ENCODE data around the gene PTMS. TPM values are rescaled to one million over a fixed set of nuclear protein-coding genes. Genes with fewer than 3 reads are reported as not detected.
A peak's percentile ranks its signal among the peaks of the same experiment; 100 is the strongest.

The PTMS gene, protein sequence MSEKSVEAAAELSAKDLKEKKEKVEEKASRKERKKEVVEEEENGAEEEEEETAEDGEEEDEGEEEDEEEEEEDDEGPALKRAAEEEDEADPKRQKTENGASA
- total RNA-seq (2013; cell fraction: nucleolus; rRNA removed): 3.9 and 4.2 TPM in 2 replicates
- total RNA-seq (2014; rRNA removed): 20.7 and 23.1 TPM in 2 replicates
- total RNA-seq (2014; rRNA removed; fragmentation: Illumina TruSeq; extraction: Trizol): 31.8 and 34.0 TPM in 2 replicates
- 127 and 131 TPM in 2 replicates for total RNA-seq (2021)
- 60.3 TPM for polyA plus RNA-seq (2011; ENCODE audit: low read depth)
- 29.0 and 51.2 TPM in 2 replicates for polyA plus RNA-seq (2011; rRNA removed)
- polyA plus RNA-seq (2011; cell fraction: cytosol; rRNA removed): 59.9 and 62.2 TPM in 2 replicates
- 38.8 and 59.5 TPM in 2 replicates for polyA plus RNA-seq (2011; cell fraction: nucleus; rRNA removed)
- 51.5 and 71.6 TPM in 2 replicates for polyA plus RNA-seq (2012)
- polyA plus RNA-seq (2014; fragmentation: Illumina TruSeq; extraction: Trizol): 41.3 and 90.6 TPM in 2 replicates
- polyA plus RNA-seq (2014; fragmentation: Nextera tagmentation; extraction: Ambion mirVana): 1 to 10 TPM; 2.1 to 4.5 TPM
- 46.5 and 47.5 TPM in 2 replicates for polyA plus RNA-seq (2014; rRNA removed)
- 10 to 100 TPM in 1 of 2 experiments, 1 to 10 TPM in 1; 4.9 to 27.8 TPM for polyA plus RNA-seq (2016; fragmentation: Nextera tagmentation; extraction: Ambion mirVana)
- 9.1 and 13.0 TPM in 2 replicates for polyA minus RNA-seq (2011; rRNA and poly(A)+ RNA removed)
- 17.9 and 25.4 TPM in 2 replicates for polyA minus RNA-seq (2011; cell fraction: cytosol; rRNA and poly(A)+ RNA removed)
- polyA minus RNA-seq (2011; cell fraction: nucleus; rRNA and poly(A)+ RNA removed): 5.7 and 7.4 TPM in 2 replicates
- percentile 69 among the genes with signal in this experiment for Bru-seq, nascent RNA
- percentile 79 among the genes with signal in this experiment for BruChase-seq, experiment 1, labeled RNA remaining after a 6-hour chase
- percentile 67 among the genes with signal in this experiment for BruChase-seq, experiment 2, labeled RNA remaining after a 2-hour chase
- long read RNA-seq, experiment 1, partial matches to known transcripts: 1 of 8 reads
- long read RNA-seq, experiment 1, other reads (novel, unspliced or antisense): 3 of 8 reads
- long read RNA-seq, experiment 2: 0 reads

DNA sequence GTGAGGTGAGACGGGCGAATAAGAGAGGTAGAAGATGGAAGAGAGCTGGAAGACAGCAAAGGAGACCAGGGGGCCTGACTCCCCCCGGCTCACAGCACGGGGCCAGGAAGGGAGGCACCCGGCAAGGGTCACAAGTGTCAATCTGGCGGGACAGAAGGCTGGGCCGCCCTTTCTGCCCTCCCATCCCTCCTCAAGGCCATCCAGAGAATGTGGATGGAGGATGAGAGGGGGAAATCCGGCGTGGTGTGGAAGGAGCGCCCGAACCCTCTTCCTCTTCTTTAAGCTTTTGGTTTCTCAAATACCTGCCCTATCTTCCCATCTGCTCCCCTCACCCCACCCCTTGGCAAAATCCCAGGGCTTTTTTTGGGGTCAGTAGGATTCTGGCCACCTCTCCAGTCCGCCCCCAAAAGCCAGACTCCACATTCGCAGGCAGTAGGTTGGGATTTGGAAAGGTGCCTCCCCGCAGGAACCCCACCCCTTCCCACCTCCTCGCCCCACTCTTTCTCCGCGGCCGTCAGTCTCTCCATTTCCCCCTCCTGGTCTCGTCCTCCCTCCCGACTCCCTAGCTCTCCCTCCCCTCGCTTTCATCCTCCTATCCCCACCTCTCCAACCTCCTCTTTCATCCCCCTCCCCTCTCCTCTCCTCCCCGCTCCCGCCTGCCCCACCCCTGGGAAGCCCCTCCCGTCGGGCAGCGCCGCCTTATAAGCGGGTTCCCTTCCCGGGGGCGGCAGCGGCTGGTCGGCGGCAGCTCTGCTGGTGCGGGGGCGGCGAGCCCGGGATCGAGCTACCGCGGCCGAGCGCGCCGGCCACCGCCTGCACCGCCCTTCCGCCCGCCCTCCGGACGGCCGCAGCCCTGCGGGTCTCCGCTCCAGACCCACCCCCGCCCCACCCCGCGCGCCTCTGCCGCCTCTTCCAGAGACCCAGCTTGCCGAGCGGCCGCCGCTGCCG lies at the start of gene PTMS:
Gene PTMS (plus strand): TSS at position 730 of the 948 bp plus-strand sequence. CDS start 343 bp downstream, outside the sequence.
- Histone ChIP-seq H3K4me3 (peak within 1 kb of the TSS; percentile 83), H3K9ac (ENCODE audit: control insufficient read depth, insufficient read depth, low read length) (peak within 1 kb of the TSS; percentile 72), H3K36me3 (ENCODE audit: control insufficient read depth in 2 of 2, insufficient read depth in 2 of 2, low read length in 1 of 2) (no peaks in the 10 kb centered on the region), H3K4me2 (ENCODE audit: control insufficient read depth, insufficient read depth) (peak within 1 kb of the TSS; percentile 89), H3K27ac (ENCODE audit: control insufficient read depth, insufficient read depth) (peak within 1 kb of the TSS; percentile 65), H2AFZ (ENCODE audit: control insufficient read depth, low read depth, low read length) (peak within 1 kb of the TSS; percentile 75), H4K20me1 (ENCODE audit: control insufficient read depth, insufficient read depth) (no peaks in the 10 kb centered on the region), H3K4me1 (ENCODE audit: control insufficient read depth, insufficient read depth, low read length) (peaks cover 30% of the 10 kb centered on the region), H3K79me2 (ENCODE audit: control insufficient read depth, insufficient read depth, low read length) (peaks cover 16% of the 10 kb centered on the region), H3K27me3 (replicated peaks in 1 of 2; ENCODE audit: control insufficient read depth in 2 of 2, insufficient read depth in 2 of 2, low read length in 1 of 2) (no peaks in the 10 kb centered on the region), H3K9me3 (replicated peaks; ENCODE audit: control insufficient read depth, insufficient read depth, low read length) (no peaks in the 10 kb centered on the region)
- 26% methylated on average over 17 of the region's 63 CpGs for whole genome bisulfite sequencing (ENCODE audit: insufficient coverage, insufficient replicate concordance, low lambda C conversion rate, missing lambda C conversion rate)
- peak; percentile 5 for ATAC-seq
- BruUV-seq (replicated peaks): TSS peak; percentile 74
- peak; percentile 13 for FAIRE-seq
- SMC1A ChIA-PET (ENCODE audit: uncharacterized antibody, unreplicated experiment): interaction anchor here (0.7 to 4.2 kb wide), 6 partner anchors 11 to 84 kb away, joined by 3 to 39 read pairs (median 6); partner anchors contain the start of gene MLF2
- POLR2A ChIA-PET: interaction anchor here (0.6 to 3.2 kb wide), 19 partner anchors 8 to 463 kb away, joined by 3 to 60 read pairs (median 5); partner anchors contain the start of genes CD4, CDCA3, COPS7A and MLF2
- in situ Hi-C loops (cut with MboI) (no loop called here), intact Hi-C loops (cut with micrococcal nuclease; ENCODE audit: unreplicated experiment) (no loop called here)
- CTCF ChIA-PET: interaction anchor here (0.6 to 3.5 kb wide), 15 partner anchors 7 to 212 kb away, joined by 3 to 67 read pairs (median 5); partner anchors contain the start of genes CD4, CDCA3, COPS7A and MLF2
- RAD21 ChIA-PET (ENCODE audit: unreplicated experiment): interaction anchor here (0.7 to 4.1 kb wide), 15 partner anchors 8 to 85 kb away, joined by 3 to 51 read pairs (median 4); partner anchors contain the start of genes CDCA3, COPS7A, MLF2 and USP5
- no peak for DNase-seq (ENCODE audit: low read depth, low spot score)
- TF ChIP-seq SUZ12 (IDR thresholded peaks at IDR 0.05; ENCODE audit: unreplicated experiment) (no peak), RELA (IDR thresholded peaks at IDR 0.05; ENCODE audit: borderline replicate concordance, partially characterized antibody) (no peak), IKZF1 (conservative IDR thresholded peaks at IDR 0.05) (peak; percentile 57; the same call in 1 of the 2 replicates), TCF3 (IDR thresholded peaks at IDR 0.05; ENCODE audit: borderline replicate concordance, insufficient read depth, low read depth, low read length) (0 out of 2 replicates have a peak, but pooled peaks have one; percentile 13), NBN (IDR thresholded peaks at IDR 0.05) (0 out of 2 replicates have a peak, but pooled peaks have one; percentile 30), SPI1 (IDR thresholded peaks at IDR 0.05; ENCODE audit: borderline replicate concordance, insufficient read depth, low read depth, low read length) (0 out of 2 replicates have a peak, but pooled peaks have one; percentile 26), POLR2A (IDR thresholded peaks at IDR 0.05; ENCODE audit: low read depth, low read length) (peak; percentile 65), KDM1A (IDR thresholded peaks at IDR 0.05; ENCODE audit: borderline replicate concordance) (no peak), SIN3A (IDR thresholded peaks at IDR 0.05; ENCODE audit: low read depth, low read length) (0 out of 2 replicates have a peak, but pooled peaks have one; percentile 37), TARDBP (IDR thresholded peaks at IDR 0.05; ENCODE audit: borderline replicate concordance) (no peak), PML (IDR thresholded peaks at IDR 0.05; ENCODE audit: low read length) (no peak), EED (IDR thresholded peaks at IDR 0.05; ENCODE audit: low read depth) (peak; percentile 32; the same call in 1 of the 2 replicates), RBBP5 (conservative IDR thresholded peaks at IDR 0.05) (no peak), HDGF (IDR thresholded peaks at IDR 0.05) (peak; percentile 17; the same call in 1 of the 2 replicates), EGR1 (IDR thresholded peaks at IDR 0.05; ENCODE audit: borderline replicate concordance in 1 of 2, low read depth in 2 of 2, low read length in 2 of 2) (peak in 1 of 2 experiments; percentile 96; a peak in 2 of 3 replicates), RFX5 (IDR thresholded peaks at IDR 0.05; ENCODE audit: low read depth, low read length) (no peak)
- TF ChIP-seq, protein P1, sequence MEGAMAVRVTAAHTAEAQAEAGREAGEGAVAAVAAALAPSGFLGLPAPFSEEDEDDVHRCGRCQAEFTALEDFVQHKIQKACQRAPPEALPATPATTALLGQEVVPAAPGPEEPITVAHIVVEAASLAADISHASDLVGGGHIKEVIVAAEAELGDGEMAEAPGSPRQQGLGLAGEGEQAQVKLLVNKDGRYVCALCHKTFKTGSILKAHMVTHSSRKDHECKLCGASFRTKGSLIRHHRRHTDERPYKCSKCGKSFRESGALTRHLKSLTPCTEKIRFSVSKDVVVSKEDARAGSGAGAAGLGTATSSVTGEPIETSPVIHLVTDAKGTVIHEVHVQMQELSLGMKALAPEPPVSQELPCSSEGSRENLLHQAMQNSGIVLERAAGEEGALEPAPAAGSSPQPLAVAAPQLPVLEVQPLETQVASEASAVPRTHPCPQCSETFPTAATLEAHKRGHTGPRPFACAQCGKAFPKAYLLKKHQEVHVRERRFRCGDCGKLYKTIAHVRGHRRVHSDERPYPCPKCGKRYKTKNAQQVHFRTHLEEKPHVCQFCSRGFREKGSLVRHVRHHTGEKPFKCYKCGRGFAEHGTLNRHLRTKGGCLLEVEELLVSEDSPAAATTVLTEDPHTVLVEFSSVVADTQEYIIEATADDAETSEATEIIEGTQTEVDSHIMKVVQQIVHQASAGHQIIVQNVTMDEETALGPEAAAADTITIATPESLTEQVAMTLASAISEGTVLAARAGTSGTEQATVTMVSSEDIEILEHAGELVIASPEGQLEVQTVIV (IDR thresholded peaks at IDR 0.05; ENCODE audit: borderline replicate concordance, partially characterized antibody): no peak
